ENCODE data around the gene FBXO9. TPM values are rescaled to one million over a fixed set of nuclear protein-coding genes. Genes with fewer than 3 reads are reported as not detected.

FBXO9 gene
- total RNA-seq, 1 experiment from 2014 or later, result 71.0 TPM

- Histone ChIP-seq H4K20me1 (ENCODE audit: insufficient read depth) (no peaks in the 10 kb centered on the region), H3K27ac (ENCODE audit: low read depth, low read length) (no peak overlapping the region; the same call in 1 of the 2 replicates), H3K9me3 (ENCODE audit: control insufficient read depth in 1 of 2, insufficient read depth in 1 of 2, low read depth in 1 of 2, low read length in 2 of 2) (no peaks in the 10 kb centered on the region), H3K79me2 (ENCODE audit: insufficient read depth, low read length) (no peaks in the 10 kb centered on the region), H3K4me3 (replicated peaks in 1 of 2; ENCODE audit: low read depth in 1 of 2, low read length in 2 of 2) (peak overlapping the region in 1 of 2 experiments; percentile 43; a peak in 2 of 4 replicates), H3K4me2 (ENCODE audit: low read length) (peak overlapping the region; percentile 57), H2AFZ (ENCODE audit: low read depth, low read length, poor library complexity, severe bottlenecking) (peak overlapping the region; percentile 24), H3K36me3 (ENCODE audit: control insufficient read depth in 1 of 2, insufficient read depth in 2 of 2, low read length in 2 of 2) (peaks cover 2 to 8% of the 10 kb centered on the region in 2 experiments; a peak in 1 of 4 replicates), H3K27me3 (ENCODE audit: insufficient read depth, low read length) (no peaks in the 10 kb centered on the region), H3K4me1 (ENCODE audit: control insufficient read depth in 1 of 2, insufficient read depth in 2 of 2, low read length in 2 of 2) (peaks cover 44 to 59% of the 10 kb centered on the region in 2 experiments), H3K9ac (ENCODE audit: low read length) (peak overlapping the region; percentile 21), H3K9me2 (ENCODE audit: insufficient read depth) (no peaks in the 10 kb centered on the region)
- no peak for DNase-seq (ENCODE audit: low read depth, low spot score)
- ChIA-PET POLR2A (no interaction called here), CTCF (no interaction called here), RAD21 (ENCODE audit: low non-redundant PET in 1 of 2, low total read pairs in 2 of 2, uncharacterized antibody in 2 of 2, unreplicated experiment in 2 of 2) (no interaction called here)
- intact Hi-C loops (cut with micrococcal nuclease), result no loop called here
- no peak for TF ChIP-seq EGR1 (IDR thresholded peaks at IDR 0.05; ENCODE audit: low read depth)
- TF ChIP-seq CBX3 (IDR thresholded peaks at IDR 0.05; ENCODE audit: low read depth), result 0 out of 2 replicates have a peak, but pooled peaks have one; percentile 35
- no TSS peak for BruUV-seq (replicated peaks)
- peak; percentile 78 for ATAC-seq
These were observed 21.1 kb upstream of the FBXO9 start for GRCh38 chr6:53044071-53044470.

- H3K36me3 ChIP-seq (ENCODE audit: control insufficient read depth in 1 of 2, insufficient read depth in 2 of 2, low read length in 2 of 2), result peaks cover 2 to 8% of the 10 kb centered on the region in 2 experiments; a peak in 1 of 4 replicates
- peak overlapping the region; percentile 24 for H2AFZ ChIP-seq (ENCODE audit: low read depth, low read length, poor library complexity, severe bottlenecking)
- peak overlapping the region; percentile 21 for H3K9ac ChIP-seq (ENCODE audit: low read length)
- no peak for ATAC-seq
- no peaks in the 10 kb centered on the region for H3K9me2 ChIP-seq (ENCODE audit: insufficient read depth)
- BruUV-seq (replicated peaks), result no TSS peak
- H3K4me2 ChIP-seq (ENCODE audit: low read length), result peak overlapping the region; percentile 57
- H3K79me2 ChIP-seq (ENCODE audit: insufficient read depth, low read length), result no peaks in the 10 kb centered on the region
- no peaks in the 10 kb centered on the region for H3K27me3 ChIP-seq (ENCODE audit: insufficient read depth, low read length)
- H4K20me1 ChIP-seq (ENCODE audit: insufficient read depth), result no peaks in the 10 kb centered on the region
- POLR2A ChIA-PET, result no interaction called here
- H3K4me3 ChIP-seq (replicated peaks in 1 of 2; ENCODE audit: low read depth in 1 of 2, low read length in 2 of 2), result peak overlapping the region in 1 of 2 experiments; percentile 43; a peak in 2 of 4 replicates
- TF ChIP-seq FOSL1 (IDR thresholded peaks at IDR 0.05; ENCODE audit: low read depth) (no peak), EZH2phosphoT487 (IDR thresholded peaks at IDR 0.05; ENCODE audit: borderline replicate concordance) (no peak), EZH2 (IDR thresholded peaks at IDR 0.05) (no peak), ZNF274 (IDR thresholded peaks at IDR 0.05; ENCODE audit: low read depth, low read length) (no peak), SRF (IDR thresholded peaks at IDR 0.05; ENCODE audit: low read depth) (no peak), CBX3 (IDR thresholded peaks at IDR 0.05; ENCODE audit: low read depth) (no peak), JUND (IDR thresholded peaks at IDR 0.05) (no peak), REST (IDR thresholded peaks at IDR 0.05; ENCODE audit: low read depth) (no peak), CTCF (IDR thresholded peaks at IDR 0.05 in 2 of 3, conservative IDR thresholded peaks at IDR 0.05 in 1 of 3; ENCODE audit: borderline replicate concordance in 1 of 3, insufficient read depth in 1 of 3, low read depth in 2 of 3, low read length in 2 of 3) (no peak), ZBTB33 (IDR thresholded peaks at IDR 0.05; ENCODE audit: extremely low read depth, insufficient replicate concordance, low read length) (no peak)
- no peaks in the 10 kb centered on the region for H3K9me3 ChIP-seq (ENCODE audit: control insufficient read depth in 1 of 2, insufficient read depth in 1 of 2, low read depth in 1 of 2, low read length in 2 of 2)
- DNase-seq (ENCODE audit: low read depth, low spot score), result no peak
- RAD21 ChIA-PET (ENCODE audit: low non-redundant PET in 1 of 2, low total read pairs in 2 of 2, uncharacterized antibody in 2 of 2, unreplicated experiment in 2 of 2), result no interaction called here
- CTCF ChIA-PET, result no interaction called here
- intact Hi-C loops (cut with micrococcal nuclease), result no loop called here
- peaks cover 47 to 63% of the 10 kb centered on the region in 2 experiments for H3K4me1 ChIP-seq (ENCODE audit: control insufficient read depth in 1 of 2, insufficient read depth in 2 of 2, low read length in 2 of 2)
- H3K27ac ChIP-seq (ENCODE audit: low read depth, low read length), result no peak overlapping the region; the same call in 1 of the 2 replicates
These were observed 20.6 kb upstream of the FBXO9 start for GRCh38 chr6:53044572-53044971.

Data from HCT116 (cell line).